Measurements from ENCODE around the gene TPPP. TPM values are rescaled to one million over a fixed set of nuclear protein-coding genes. Genes with fewer than 3 reads are reported as not detected.
"Not testable (repeated sequence)": the region's sequence is repeated elsewhere in the genome, so short reads cannot be mapped to it uniquely, and the experiment has no call there.

The TPPP gene
- total and polyA plus RNA-seq, 2 donors (not counting 3 experiments of a cell fraction or from before 2014, with no cell fraction given): 0.04 to 0.09 TPM

GRCh38 chr5:716740-717139, 23.6 kb upstream of the TPPP start:
- POLR2A ChIA-PET; H4K20me1 ChIP-seq (replicated peaks; ENCODE audit: control insufficient read depth, extremely low read depth, insufficient read depth, low read length); H3K27ac ChIP-seq (ENCODE audit: insufficient read depth, low read depth, low read length); H3K79me2 ChIP-seq (ENCODE audit: control insufficient read depth, insufficient read depth, low read length); H3K36me3 ChIP-seq (ENCODE audit: control insufficient read depth in 2 of 2, extremely low read depth in 1 of 2, insufficient read depth in 2 of 2, low read length in 2 of 2); BruUV-seq (replicated peaks); H3K4me3 ChIP-seq (replicated peaks in 1 of 3; ENCODE audit: insufficient read depth in 1 of 3, low read depth in 1 of 3, low read length in 3 of 3); H3K27me3 ChIP-seq (ENCODE audit: control insufficient read depth in 2 of 2, insufficient read depth in 2 of 2, low read length in 2 of 2); H3K4me1 ChIP-seq (ENCODE audit: control insufficient read depth, extremely low read depth, insufficient read depth, low read length); H3K9me3 ChIP-seq (replicated peaks; ENCODE audit: control insufficient read depth, insufficient read depth, low read length); dilution Hi-C loops (cut with MboI; ENCODE audit: extremely low pct_ligation_motif_present, low sequenced_read_pairs); H2AFZ ChIP-seq (ENCODE audit: low read depth, low read length); intact Hi-C loops (cut with micrococcal nuclease); CTCF ChIA-PET; H3K9ac ChIP-seq (replicated peaks; ENCODE audit: extremely low read depth, insufficient read depth, low read length); DNase-seq (ENCODE audit: low read depth, low spot score); FAIRE-seq; H3K9me1 ChIP-seq (replicated peaks; ENCODE audit: control insufficient read depth, extremely low read depth, insufficient read depth, low read length); H3K4me2 ChIP-seq (ENCODE audit: insufficient read depth, low read length): not testable (repeated sequence)

- H3K9me1 ChIP-seq (replicated peaks; ENCODE audit: control insufficient read depth, extremely low read depth, insufficient read depth, low read length); H3K27me3 ChIP-seq (ENCODE audit: control insufficient read depth in 2 of 2, insufficient read depth in 2 of 2, low read length in 2 of 2); H3K9ac ChIP-seq (replicated peaks; ENCODE audit: extremely low read depth, insufficient read depth, low read length); H3K4me2 ChIP-seq (ENCODE audit: insufficient read depth, low read length); H3K4me1 ChIP-seq (ENCODE audit: control insufficient read depth, extremely low read depth, insufficient read depth, low read length); H4K20me1 ChIP-seq (replicated peaks; ENCODE audit: control insufficient read depth, extremely low read depth, insufficient read depth, low read length); H3K79me2 ChIP-seq (ENCODE audit: control insufficient read depth, insufficient read depth, low read length); H3K27ac ChIP-seq (ENCODE audit: insufficient read depth, low read depth, low read length); intact Hi-C loops (cut with micrococcal nuclease); H3K36me3 ChIP-seq (ENCODE audit: control insufficient read depth in 2 of 2, extremely low read depth in 1 of 2, insufficient read depth in 2 of 2, low read length in 2 of 2); H2AFZ ChIP-seq (ENCODE audit: low read depth, low read length); DNase-seq (ENCODE audit: low read depth, low spot score); POLR2A ChIA-PET; BruUV-seq (replicated peaks); dilution Hi-C loops (cut with MboI; ENCODE audit: extremely low pct_ligation_motif_present, low sequenced_read_pairs); CTCF ChIA-PET; FAIRE-seq; H3K4me3 ChIP-seq (replicated peaks in 1 of 3; ENCODE audit: insufficient read depth in 1 of 3, low read depth in 1 of 3, low read length in 3 of 3); H3K9me3 ChIP-seq (replicated peaks; ENCODE audit: control insufficient read depth, insufficient read depth, low read length): not testable (repeated sequence)
Measured at GRCh38 chr5:715636-716035, 22.5 kb upstream of the TPPP start.

GRCh38 chr5:714215-715118, 21.3 kb upstream of the TPPP start:
- H4K20me1 ChIP-seq (replicated peaks; ENCODE audit: control insufficient read depth, extremely low read depth, insufficient read depth, low read length); intact Hi-C loops (cut with micrococcal nuclease); DNase-seq (ENCODE audit: low read depth, low spot score); H3K4me3 ChIP-seq (replicated peaks in 1 of 3; ENCODE audit: insufficient read depth in 1 of 3, low read depth in 1 of 3, low read length in 3 of 3); H3K9me1 ChIP-seq (replicated peaks; ENCODE audit: control insufficient read depth, extremely low read depth, insufficient read depth, low read length); H3K9me3 ChIP-seq (replicated peaks; ENCODE audit: control insufficient read depth, insufficient read depth, low read length); POLR2A ChIA-PET; H3K79me2 ChIP-seq (ENCODE audit: control insufficient read depth, insufficient read depth, low read length); H3K27me3 ChIP-seq (ENCODE audit: control insufficient read depth in 2 of 2, insufficient read depth in 2 of 2, low read length in 2 of 2); dilution Hi-C loops (cut with MboI; ENCODE audit: extremely low pct_ligation_motif_present, low sequenced_read_pairs); H3K36me3 ChIP-seq (ENCODE audit: control insufficient read depth in 2 of 2, extremely low read depth in 1 of 2, insufficient read depth in 2 of 2, low read length in 2 of 2); H2AFZ ChIP-seq (ENCODE audit: low read depth, low read length); H3K27ac ChIP-seq (ENCODE audit: insufficient read depth, low read depth, low read length); H3K9ac ChIP-seq (replicated peaks; ENCODE audit: extremely low read depth, insufficient read depth, low read length); BruUV-seq (replicated peaks); CTCF ChIA-PET; H3K4me1 ChIP-seq (ENCODE audit: control insufficient read depth, extremely low read depth, insufficient read depth, low read length); H3K4me2 ChIP-seq (ENCODE audit: insufficient read depth, low read length): not testable (repeated sequence)
- peak; percentile 12 for FAIRE-seq

GRCh38 chr5:713686-714085, 20.5 kb upstream of the TPPP start:
- H3K9ac ChIP-seq (replicated peaks; ENCODE audit: extremely low read depth, insufficient read depth, low read length); H3K27ac ChIP-seq (ENCODE audit: insufficient read depth, low read depth, low read length); dilution Hi-C loops (cut with MboI; ENCODE audit: extremely low pct_ligation_motif_present, low sequenced_read_pairs); H3K36me3 ChIP-seq (ENCODE audit: control insufficient read depth in 2 of 2, extremely low read depth in 1 of 2, insufficient read depth in 2 of 2, low read length in 2 of 2); H3K4me2 ChIP-seq (ENCODE audit: insufficient read depth, low read length); FAIRE-seq; POLR2A ChIA-PET; H3K9me1 ChIP-seq (replicated peaks; ENCODE audit: control insufficient read depth, extremely low read depth, insufficient read depth, low read length); intact Hi-C loops (cut with micrococcal nuclease); H3K79me2 ChIP-seq (ENCODE audit: control insufficient read depth, insufficient read depth, low read length); H3K27me3 ChIP-seq (ENCODE audit: control insufficient read depth in 2 of 2, insufficient read depth in 2 of 2, low read length in 2 of 2); H2AFZ ChIP-seq (ENCODE audit: low read depth, low read length); H4K20me1 ChIP-seq (replicated peaks; ENCODE audit: control insufficient read depth, extremely low read depth, insufficient read depth, low read length); H3K4me1 ChIP-seq (ENCODE audit: control insufficient read depth, extremely low read depth, insufficient read depth, low read length); H3K4me3 ChIP-seq (replicated peaks in 1 of 3; ENCODE audit: insufficient read depth in 1 of 3, low read depth in 1 of 3, low read length in 3 of 3); H3K9me3 ChIP-seq (replicated peaks; ENCODE audit: control insufficient read depth, insufficient read depth, low read length); DNase-seq (ENCODE audit: low read depth, low spot score); CTCF ChIA-PET; BruUV-seq (replicated peaks): not testable (repeated sequence)
